DOHH2 (cell line): Measurements from ENCODE around the gene RNLS.

Experiments
- EZH2phosphoT487 ChIP-seq: fragments of 200-600 bp; sonication (generic); IDR thresholded peaks from 2 replicates; pipeline ENCODE4 v1.6.1; 2017; ENCODE audit warnings: borderline replicate concordance, mild to moderate bottlenecking, antibody characterized with exemption, low read length, moderate library complexity, mixed read lengths
- TF ChIP-seq, protein P1 (sequence below): fragments of 200-600 bp; sonication (generic); IDR thresholded peaks from one replicate; pipeline ENCODE4 v1.5.1; 2014; ENCODE audit warnings: antibody characterized with exemption, mild to moderate bottlenecking, low read depth, low read length; ENCODE audit not compliant: poor library complexity, severe bottlenecking

DNA sequence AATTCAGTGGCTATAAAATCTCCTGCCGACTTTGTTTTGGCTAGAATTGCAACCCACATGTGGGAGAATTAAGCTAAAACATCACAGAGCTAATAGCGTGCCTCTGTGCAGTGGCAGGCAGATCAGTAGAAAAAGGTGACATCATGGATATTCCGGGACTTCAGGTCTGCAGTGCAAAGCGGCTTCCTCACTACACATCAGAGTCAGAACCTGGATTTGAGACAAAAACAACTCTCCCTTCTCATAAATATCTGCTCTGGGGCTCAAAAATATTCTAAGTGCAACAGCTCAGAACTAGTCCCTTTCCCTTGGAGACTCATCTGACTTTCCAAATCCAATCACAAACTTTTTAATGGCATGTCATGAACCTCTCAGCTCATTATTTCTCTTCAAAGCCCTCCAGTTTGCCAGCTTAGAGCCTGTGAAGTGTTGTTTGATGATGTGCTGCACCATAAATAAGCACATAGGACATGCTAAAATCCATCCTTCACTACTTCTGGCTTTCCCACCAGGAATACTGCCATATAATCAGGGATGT is 337.1 kb downstream of the RNLS start:
- TF ChIP-seq, protein P1, sequence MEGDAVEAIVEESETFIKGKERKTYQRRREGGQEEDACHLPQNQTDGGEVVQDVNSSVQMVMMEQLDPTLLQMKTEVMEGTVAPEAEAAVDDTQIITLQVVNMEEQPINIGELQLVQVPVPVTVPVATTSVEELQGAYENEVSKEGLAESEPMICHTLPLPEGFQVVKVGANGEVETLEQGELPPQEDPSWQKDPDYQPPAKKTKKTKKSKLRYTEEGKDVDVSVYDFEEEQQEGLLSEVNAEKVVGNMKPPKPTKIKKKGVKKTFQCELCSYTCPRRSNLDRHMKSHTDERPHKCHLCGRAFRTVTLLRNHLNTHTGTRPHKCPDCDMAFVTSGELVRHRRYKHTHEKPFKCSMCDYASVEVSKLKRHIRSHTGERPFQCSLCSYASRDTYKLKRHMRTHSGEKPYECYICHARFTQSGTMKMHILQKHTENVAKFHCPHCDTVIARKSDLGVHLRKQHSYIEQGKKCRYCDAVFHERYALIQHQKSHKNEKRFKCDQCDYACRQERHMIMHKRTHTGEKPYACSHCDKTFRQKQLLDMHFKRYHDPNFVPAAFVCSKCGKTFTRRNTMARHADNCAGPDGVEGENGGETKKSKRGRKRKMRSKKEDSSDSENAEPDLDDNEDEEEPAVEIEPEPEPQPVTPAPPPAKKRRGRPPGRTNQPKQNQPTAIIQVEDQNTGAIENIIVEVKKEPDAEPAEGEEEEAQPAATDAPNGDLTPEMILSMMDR, result no peak
- TF ChIP-seq EZH2phosphoT487, result no peak
